ENCODE results near the gene FNTB. TPM values are rescaled to one million over a fixed set of nuclear protein-coding genes. Genes with fewer than 3 reads are reported as not detected.
A peak's percentile ranks its signal among the peaks of the same experiment; 100 is the strongest.

The FNTB gene
- total RNA-seq, 1 experiment from 2014 or later = 14.2 TPM

- no peak for DNase-seq (ENCODE audit: low spot score)
- Mint-ChIP-seq H3K4me1 (peaks cover 29% of the 10 kb centered on the region), H3K9me3 (no peaks in the 10 kb centered on the region; the same call in 1 of the 2 replicates), H3K4me3 (no peak overlapping the region), H3K36me3 (0 out of 2 replicates have a peak, but pooled peaks cover 4% of the 10 kb centered on the region), H3K27me3 (ENCODE audit: low read depth) (no peaks in the 10 kb centered on the region), H3K27ac (no peak overlapping the region)
- ChIA-PET POLR2A (no interaction called here), CTCF (no interaction called here)
- TF ChIP-seq ETV6 (CRISPR knock-in tag; IDR thresholded peaks at IDR 0.05) (no peak), RORB (CRISPR knock-in tag; IDR thresholded peaks at IDR 0.05) (no peak), TCF7 (CRISPR knock-in tag; IDR thresholded peaks at IDR 0.05; ENCODE audit: low read depth) (no peak), ESRRA (CRISPR knock-in tag; IDR thresholded peaks at IDR 0.05; ENCODE audit: borderline replicate concordance) (no peak), RELA (CRISPR knock-in tag; IDR thresholded peaks at IDR 0.05; ENCODE audit: borderline replicate concordance) (no peak), NR2C2 (CRISPR knock-in tag; IDR thresholded peaks at IDR 0.05) (no peak), GABPB1 (CRISPR knock-in tag; IDR thresholded peaks at IDR 0.05) (no peak), ZNF232 (CRISPR knock-in tag; IDR thresholded peaks at IDR 0.05) (no peak), SMAD3 (CRISPR knock-in tag; IDR thresholded peaks at IDR 0.05; ENCODE audit: borderline replicate concordance) (no peak), CBFB (CRISPR knock-in tag; IDR thresholded peaks at IDR 0.05; ENCODE audit: low read depth) (no peak), CREB1 (CRISPR knock-in tag; IDR thresholded peaks at IDR 0.05) (no peak), TEAD1 (CRISPR knock-in tag; IDR thresholded peaks at IDR 0.05) (no peak), SP1 (CRISPR knock-in tag; conservative IDR thresholded peaks at IDR 0.05) (no peak), ZNF121 (CRISPR knock-in tag; IDR thresholded peaks at IDR 0.05) (no peak), MXD4 (CRISPR knock-in tag; IDR thresholded peaks at IDR 0.05; ENCODE audit: borderline replicate concordance) (no peak), FOXJ3 (CRISPR knock-in tag; IDR thresholded peaks at IDR 0.05; ENCODE audit: borderline replicate concordance) (no peak), TEAD4 (CRISPR knock-in tag; IDR thresholded peaks at IDR 0.05) (no peak)
- TF ChIP-seq, protein P1, sequence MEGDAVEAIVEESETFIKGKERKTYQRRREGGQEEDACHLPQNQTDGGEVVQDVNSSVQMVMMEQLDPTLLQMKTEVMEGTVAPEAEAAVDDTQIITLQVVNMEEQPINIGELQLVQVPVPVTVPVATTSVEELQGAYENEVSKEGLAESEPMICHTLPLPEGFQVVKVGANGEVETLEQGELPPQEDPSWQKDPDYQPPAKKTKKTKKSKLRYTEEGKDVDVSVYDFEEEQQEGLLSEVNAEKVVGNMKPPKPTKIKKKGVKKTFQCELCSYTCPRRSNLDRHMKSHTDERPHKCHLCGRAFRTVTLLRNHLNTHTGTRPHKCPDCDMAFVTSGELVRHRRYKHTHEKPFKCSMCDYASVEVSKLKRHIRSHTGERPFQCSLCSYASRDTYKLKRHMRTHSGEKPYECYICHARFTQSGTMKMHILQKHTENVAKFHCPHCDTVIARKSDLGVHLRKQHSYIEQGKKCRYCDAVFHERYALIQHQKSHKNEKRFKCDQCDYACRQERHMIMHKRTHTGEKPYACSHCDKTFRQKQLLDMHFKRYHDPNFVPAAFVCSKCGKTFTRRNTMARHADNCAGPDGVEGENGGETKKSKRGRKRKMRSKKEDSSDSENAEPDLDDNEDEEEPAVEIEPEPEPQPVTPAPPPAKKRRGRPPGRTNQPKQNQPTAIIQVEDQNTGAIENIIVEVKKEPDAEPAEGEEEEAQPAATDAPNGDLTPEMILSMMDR (IDR thresholded peaks at IDR 0.05) = no peak
- TF ChIP-seq, protein P2, sequence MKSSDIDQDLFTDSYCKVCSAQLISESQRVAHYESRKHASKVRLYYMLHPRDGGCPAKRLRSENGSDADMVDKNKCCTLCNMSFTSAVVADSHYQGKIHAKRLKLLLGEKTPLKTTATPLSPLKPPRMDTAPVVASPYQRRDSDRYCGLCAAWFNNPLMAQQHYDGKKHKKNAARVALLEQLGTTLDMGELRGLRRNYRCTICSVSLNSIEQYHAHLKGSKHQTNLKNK (CRISPR knock-in tag; IDR thresholded peaks at IDR 0.05) = no peak
- TF ChIP-seq, protein P3, sequence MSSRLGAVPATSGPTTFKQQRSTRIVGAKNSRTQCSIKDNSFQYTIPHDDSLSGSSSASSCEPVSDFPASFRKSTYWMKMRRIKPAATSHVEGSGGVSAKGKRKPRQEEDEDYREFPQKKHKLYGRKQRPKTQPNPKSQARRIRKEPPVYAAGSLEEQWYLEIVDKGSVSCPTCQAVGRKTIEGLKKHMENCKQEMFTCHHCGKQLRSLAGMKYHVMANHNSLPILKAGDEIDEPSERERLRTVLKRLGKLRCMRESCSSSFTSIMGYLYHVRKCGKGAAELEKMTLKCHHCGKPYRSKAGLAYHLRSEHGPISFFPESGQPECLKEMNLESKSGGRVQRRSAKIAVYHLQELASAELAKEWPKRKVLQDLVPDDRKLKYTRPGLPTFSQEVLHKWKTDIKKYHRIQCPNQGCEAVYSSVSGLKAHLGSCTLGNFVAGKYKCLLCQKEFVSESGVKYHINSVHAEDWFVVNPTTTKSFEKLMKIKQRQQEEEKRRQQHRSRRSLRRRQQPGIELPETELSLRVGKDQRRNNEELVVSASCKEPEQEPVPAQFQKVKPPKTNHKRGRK (CRISPR knock-in tag; IDR thresholded peaks at IDR 0.05; ENCODE audit: borderline replicate concordance) = no peak
- no peak for ATAC-seq
Measured at GRCh38 chr14:65003394-65003793, 16.7 kb downstream of the FNTB start.

GRCh38 chr14:65006261-65006721 is 19.6 kb downstream of the FNTB start:
- Mint-ChIP-seq H3K4me3 (no peak overlapping the region), H3K27ac (0 out of 2 replicates have a peak overlapping the region, but pooled peaks have one; percentile 50), H3K27me3 (ENCODE audit: low read depth) (no peaks in the 10 kb centered on the region), H3K36me3 (0 out of 2 replicates have a peak, but pooled peaks cover 4% of the 10 kb centered on the region), H3K9me3 (no peaks in the 10 kb centered on the region; the same call in 1 of the 2 replicates), H3K4me1 (peaks cover 19% of the 10 kb centered on the region)
- DNase-seq (ENCODE audit: low spot score) = no peak
- no peak for ATAC-seq
- ChIA-PET CTCF (interaction anchor here (1.0 to 1.7 kb wide), 2 partner anchors 14 to 19 kb away, joined by 7 to 8 read pairs; partner anchors contain the start of gene FNTB), POLR2A (interaction anchor here (1.0 kb wide), 2 partner anchors 15 to 19 kb away, joined by 4 to 6 read pairs; partner anchors contain the start of gene FNTB)
- TF ChIP-seq IRF2 (CRISPR knock-in tag; IDR thresholded peaks at IDR 0.05; ENCODE audit: borderline replicate concordance, low read depth) (no peak), ZNF232 (CRISPR knock-in tag; IDR thresholded peaks at IDR 0.05) (no peak), CREB1 (CRISPR knock-in tag; IDR thresholded peaks at IDR 0.05) (no peak), ESRRA (CRISPR knock-in tag; IDR thresholded peaks at IDR 0.05; ENCODE audit: borderline replicate concordance) (no peak), ATF2 (CRISPR knock-in tag; IDR thresholded peaks at IDR 0.05; ENCODE audit: borderline replicate concordance, low read depth) (no peak), RELA (CRISPR knock-in tag; IDR thresholded peaks at IDR 0.05; ENCODE audit: borderline replicate concordance) (no peak), FOXK1 (CRISPR knock-in tag; IDR thresholded peaks at IDR 0.05) (no peak), CBFB (CRISPR knock-in tag; IDR thresholded peaks at IDR 0.05; ENCODE audit: low read depth) (no peak), NFATC4 (CRISPR knock-in tag; IDR thresholded peaks at IDR 0.05) (no peak), NFYB (CRISPR knock-in tag; conservative IDR thresholded peaks at IDR 0.05; ENCODE audit: low read depth) (no peak), ZNF219 (CRISPR knock-in tag; IDR thresholded peaks at IDR 0.05; ENCODE audit: borderline replicate concordance) (no peak)
- TF ChIP-seq, protein P4, sequence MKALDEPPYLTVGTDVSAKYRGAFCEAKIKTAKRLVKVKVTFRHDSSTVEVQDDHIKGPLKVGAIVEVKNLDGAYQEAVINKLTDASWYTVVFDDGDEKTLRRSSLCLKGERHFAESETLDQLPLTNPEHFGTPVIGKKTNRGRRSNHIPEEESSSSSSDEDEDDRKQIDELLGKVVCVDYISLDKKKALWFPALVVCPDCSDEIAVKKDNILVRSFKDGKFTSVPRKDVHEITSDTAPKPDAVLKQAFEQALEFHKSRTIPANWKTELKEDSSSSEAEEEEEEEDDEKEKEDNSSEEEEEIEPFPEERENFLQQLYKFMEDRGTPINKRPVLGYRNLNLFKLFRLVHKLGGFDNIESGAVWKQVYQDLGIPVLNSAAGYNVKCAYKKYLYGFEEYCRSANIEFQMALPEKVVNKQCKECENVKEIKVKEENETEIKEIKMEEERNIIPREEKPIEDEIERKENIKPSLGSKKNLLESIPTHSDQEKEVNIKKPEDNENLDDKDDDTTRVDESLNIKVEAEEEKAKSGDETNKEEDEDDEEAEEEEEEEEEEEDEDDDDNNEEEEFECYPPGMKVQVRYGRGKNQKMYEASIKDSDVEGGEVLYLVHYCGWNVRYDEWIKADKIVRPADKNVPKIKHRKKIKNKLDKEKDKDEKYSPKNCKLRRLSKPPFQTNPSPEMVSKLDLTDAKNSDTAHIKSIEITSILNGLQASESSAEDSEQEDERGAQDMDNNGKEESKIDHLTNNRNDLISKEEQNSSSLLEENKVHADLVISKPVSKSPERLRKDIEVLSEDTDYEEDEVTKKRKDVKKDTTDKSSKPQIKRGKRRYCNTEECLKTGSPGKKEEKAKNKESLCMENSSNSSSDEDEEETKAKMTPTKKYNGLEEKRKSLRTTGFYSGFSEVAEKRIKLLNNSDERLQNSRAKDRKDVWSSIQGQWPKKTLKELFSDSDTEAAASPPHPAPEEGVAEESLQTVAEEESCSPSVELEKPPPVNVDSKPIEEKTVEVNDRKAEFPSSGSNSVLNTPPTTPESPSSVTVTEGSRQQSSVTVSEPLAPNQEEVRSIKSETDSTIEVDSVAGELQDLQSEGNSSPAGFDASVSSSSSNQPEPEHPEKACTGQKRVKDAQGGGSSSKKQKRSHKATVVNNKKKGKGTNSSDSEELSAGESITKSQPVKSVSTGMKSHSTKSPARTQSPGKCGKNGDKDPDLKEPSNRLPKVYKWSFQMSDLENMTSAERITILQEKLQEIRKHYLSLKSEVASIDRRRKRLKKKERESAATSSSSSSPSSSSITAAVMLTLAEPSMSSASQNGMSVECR (CRISPR knock-in tag; IDR thresholded peaks at IDR 0.05; ENCODE audit: borderline replicate concordance) = no peak
